A673 (cell line): ENCODE data around the gene ZBTB20. TPM values are rescaled to one million over a fixed set of nuclear protein-coding genes. Genes with fewer than 3 reads are reported as not detected.

Experiments
- BruUV-seq: library from RNA; stranded (reverse); fragments of 400-500 nt; replicated peaks from 2 replicates; lab custom pipeline; 2021; lab: Mats Ljungman, UMichigan
- CTCF ChIA-PET: fragments of 300-600 bp; sonication (Branson Sonifier 250); formaldehyde crosslinking; loops from one replicate; lab custom pipeline; 2022; ENCODE audit warnings: antibody characterized with exemption; lab: Charles Lee
- POLR2A ChIA-PET: fragments of 300-600 bp; sonication (Branson Sonifier 250); formaldehyde crosslinking; loops from one replicate; lab custom pipeline; 2022; ENCODE audit warnings: antibody characterized with exemption; ENCODE audit not compliant: low non-redundant PET; lab: Charles Lee
- DNase-seq: peaks from one replicate; pipeline ENCODE4 v3.0.0-alpha.2; 2015; ENCODE audit warnings: low spot score
- H3K27ac ChIP-seq: fragments of 200-600 bp; sonication (generic); 2 replicates; pipeline ENCODE4 v1.5.1; 2016; ENCODE audit warnings: mixed run types, low read depth, mild to moderate bottlenecking, mixed read lengths, antibody characterized with exemption, low read length; ENCODE audit not compliant: poor library complexity, severe bottlenecking
- H3K27me3 ChIP-seq: fragments of 200-600 bp; sonication (generic); replicated peaks from 2 replicates; pipeline ENCODE4 v1.6.1; 2017; ENCODE audit warnings: mixed run types, low read depth, mild to moderate bottlenecking, mixed read lengths, antibody characterized with exemption, low read length; ENCODE audit not compliant: insufficient read depth, poor library complexity
- H3K36me3 ChIP-seq: fragments of 200-600 bp; sonication (generic); 2 replicates; pipeline ENCODE4 v1.6.1; 2016; ENCODE audit warnings: mixed run types, mild to moderate bottlenecking, mixed read lengths, antibody characterized with exemption, low read length; ENCODE audit not compliant: insufficient read depth, poor library complexity, severe bottlenecking
- H3K4me1 ChIP-seq: fragments of 200-600 bp; sonication (generic); 2 replicates; pipeline ENCODE4 v1.6.1; 2017; ENCODE audit warnings: mixed run types, mild to moderate bottlenecking, mixed read lengths, antibody characterized with exemption, low read length; ENCODE audit not compliant: insufficient read depth, poor library complexity, severe bottlenecking
- H3K4me3 ChIP-seq: fragments of 200-600 bp; sonication (generic); 2 replicates; pipeline ENCODE4 v1.5.1; 2016; ENCODE audit warnings: low read depth, mixed run types, mild to moderate bottlenecking, mixed read lengths, low read length; ENCODE audit not compliant: poor library complexity, severe bottlenecking
- H3K9me3 ChIP-seq: fragments of 200-600 bp; sonication (generic); 2 replicates; pipeline ENCODE4 v1.6.1; 2016; ENCODE audit warnings: mixed run types, low read depth, mild to moderate bottlenecking, mixed read lengths, antibody characterized with exemption, low read length; ENCODE audit not compliant: poor library complexity, severe bottlenecking
- EZH2 ChIP-seq: fragments of 200-600 bp; sonication (generic); IDR thresholded peaks from 2 replicates; pipeline ENCODE4 v1.6.1; 2017; ENCODE audit warnings: borderline replicate concordance, low read depth, mild to moderate bottlenecking, mixed read lengths, antibody characterized with exemption, low read length; ENCODE audit not compliant: poor library complexity, severe bottlenecking
- intact Hi-C: fragments of 100-400 bp; cut with micrococcal nuclease; formaldehyde crosslinking; loops from one replicate; pipeline ENCODE4 v1.10.0; 2022; ENCODE audit not compliant: unreplicated experiment
- total RNA-seq: library from RNA; stranded (reverse); gene quantifications from 2 replicates; pipeline ENCODE4 v1.2.3, GENCODE V29; 2021
- TF ChIP-seq, protein P1 (sequence below): fragments of 300-800, 200-600 bp; sonication (generic); conservative IDR thresholded peaks from 2 replicates; pipeline ENCODE4 v1.5.1; 2017; ENCODE audit warnings: low read depth, mild to moderate bottlenecking, antibody characterized with exemption, low read length, moderate library complexity, mixed read lengths

ZBTB20 gene
- total RNA-seq, 1 experiment from 2014 or later, result 13.5 TPM

- ChIA-PET CTCF (no interaction called here), POLR2A (no interaction called here)
- no peak for DNase-seq
- no peaks in the 10 kb centered on the region for H3K27me3 ChIP-seq
- intact Hi-C loops, result no loop called here
- TF ChIP-seq, protein P1, sequence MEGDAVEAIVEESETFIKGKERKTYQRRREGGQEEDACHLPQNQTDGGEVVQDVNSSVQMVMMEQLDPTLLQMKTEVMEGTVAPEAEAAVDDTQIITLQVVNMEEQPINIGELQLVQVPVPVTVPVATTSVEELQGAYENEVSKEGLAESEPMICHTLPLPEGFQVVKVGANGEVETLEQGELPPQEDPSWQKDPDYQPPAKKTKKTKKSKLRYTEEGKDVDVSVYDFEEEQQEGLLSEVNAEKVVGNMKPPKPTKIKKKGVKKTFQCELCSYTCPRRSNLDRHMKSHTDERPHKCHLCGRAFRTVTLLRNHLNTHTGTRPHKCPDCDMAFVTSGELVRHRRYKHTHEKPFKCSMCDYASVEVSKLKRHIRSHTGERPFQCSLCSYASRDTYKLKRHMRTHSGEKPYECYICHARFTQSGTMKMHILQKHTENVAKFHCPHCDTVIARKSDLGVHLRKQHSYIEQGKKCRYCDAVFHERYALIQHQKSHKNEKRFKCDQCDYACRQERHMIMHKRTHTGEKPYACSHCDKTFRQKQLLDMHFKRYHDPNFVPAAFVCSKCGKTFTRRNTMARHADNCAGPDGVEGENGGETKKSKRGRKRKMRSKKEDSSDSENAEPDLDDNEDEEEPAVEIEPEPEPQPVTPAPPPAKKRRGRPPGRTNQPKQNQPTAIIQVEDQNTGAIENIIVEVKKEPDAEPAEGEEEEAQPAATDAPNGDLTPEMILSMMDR, result no peak
- no peak for TF ChIP-seq EZH2
- no peaks in the 10 kb centered on the region for H3K36me3 ChIP-seq
- H3K4me3 ChIP-seq, result no peak overlapping the region
- no peaks in the 10 kb centered on the region for H3K9me3 ChIP-seq
- H3K27ac ChIP-seq, result no peak overlapping the region
- no TSS peak for BruUV-seq
- no peaks in the 10 kb centered on the region for H3K4me1 ChIP-seq
Measured at GRCh38 chr3:115139072-115139471, 8.0 kb downstream of the ZBTB20 start.

GRCh38 chr3:115134648-115135347 lies 12.3 kb downstream of the ZBTB20 start:
- BruUV-seq, result no TSS peak
- Histone ChIP-seq H3K4me3 (no peak overlapping the region), H3K4me1 (no peaks in the 10 kb centered on the region), H3K27ac (no peak overlapping the region), H3K27me3 (no peaks in the 10 kb centered on the region), H3K9me3 (no peaks in the 10 kb centered on the region), H3K36me3 (no peaks in the 10 kb centered on the region)
- intact Hi-C loops, result no loop called here
- DNase-seq, result no peak
- ChIA-PET POLR2A (interaction anchor here (0.6 kb wide), 1 partner anchor 759 kb away, joined by 3 read pairs; no protein-coding TSS in a partner anchor), CTCF (no interaction called here)
- TF ChIP-seq EZH2, result no peak
- TF ChIP-seq, protein P1, result no peak

- Histone ChIP-seq H3K36me3 (no peaks in the 10 kb centered on the region), H3K9me3 (no peaks in the 10 kb centered on the region), H3K4me3 (no peak overlapping the region), H3K27ac (no peak overlapping the region), H3K4me1 (no peaks in the 10 kb centered on the region), H3K27me3 (no peaks in the 10 kb centered on the region)
- BruUV-seq, result no TSS peak
- DNase-seq, result no peak
- intact Hi-C loops, result no loop called here
- TF ChIP-seq EZH2, result no peak
- TF ChIP-seq, protein P1, result no peak
- ChIA-PET CTCF (no interaction called here), POLR2A (no interaction called here)
Measured at GRCh38 chr3:115127208-115127607, 19.9 kb downstream of the ZBTB20 start.
